GM23338 (cell line): ENCODE measurements around the gene SLC6A18. TPM values are rescaled to one million over a fixed set of nuclear protein-coding genes. Genes with fewer than 3 reads are reported as not detected.

Experiments
- ATAC-seq: fragments of 200-7000 bp; cut with Tn5 transposase; 3 replicates; pipeline ENCODE4 v1.9.1; 2020
- DNase-seq: peaks from one replicate; pipeline ENCODE4 v3.0.0-alpha.2; 2015; ENCODE audit warnings: low spot score
- H2AFZ ChIP-seq: fragments of 200-600 bp; sonication (generic); 2 replicates; pipeline ENCODE4 v1.8.0; 2016; ENCODE audit warnings: antibody characterized with exemption, mild to moderate bottlenecking, moderate library complexity
- H3F3A ChIP-seq: fragments of 200-600 bp; sonication (generic); replicated peaks from 2 replicates; pipeline ENCODE4 v1.8.0; 2017; ENCODE audit warnings: antibody characterized with exemption, mixed run types, low read depth
- H3K27ac ChIP-seq: fragments of 200-600 bp; sonication (generic); 2 replicates; pipeline ENCODE4 v1.6.1; 2016; ENCODE audit warnings: low read depth
- H3K27me3 ChIP-seq: fragments of 200-600 bp; sonication (generic); 2 replicates; pipeline ENCODE4 v1.8.0; 2016; ENCODE audit warnings: mild to moderate bottlenecking, mixed run types, moderate library complexity; ENCODE audit not compliant: insufficient read depth
- H3K36me3 ChIP-seq: fragments of 200-600 bp; sonication (generic); 2 replicates; pipeline ENCODE4 v1.8.0; 2016; ENCODE audit warnings: mild to moderate bottlenecking; ENCODE audit not compliant: insufficient read depth
- H3K4me1 ChIP-seq: fragments of 200-600 bp; sonication (generic); 2 replicates; pipeline ENCODE4 v1.8.0; 2016; ENCODE audit warnings: mild to moderate bottlenecking, moderate library complexity; ENCODE audit not compliant: insufficient read depth
- H3K4me2 ChIP-seq: fragments of 200-600 bp; sonication (generic); 2 replicates; pipeline ENCODE4 v1.7.1; 2017; ENCODE audit warnings: mixed run types
- H3K4me3 ChIP-seq: fragments of 200-600 bp; sonication (generic); 2 replicates; pipeline ENCODE4 v1.6.1; 2016; ENCODE audit warnings: mixed run types
- H3K79me2 ChIP-seq: fragments of 200-600 bp; sonication (generic); replicated peaks from 2 replicates; pipeline ENCODE4 v1.8.0; 2017; ENCODE audit warnings: mild to moderate bottlenecking; ENCODE audit not compliant: insufficient read depth
- H3K9me2 ChIP-seq: fragments of 200-600 bp; sonication (generic); 2 replicates; pipeline ENCODE4 v1.8.0; 2017; ENCODE audit not compliant: insufficient read depth
- H4K20me1 ChIP-seq: fragments of 200-600 bp; sonication (generic); replicated peaks from 2 replicates; pipeline ENCODE4 v1.8.0; 2017; ENCODE audit warnings: mild to moderate bottlenecking; ENCODE audit not compliant: insufficient read depth
- H3K27ac Mint-ChIP-seq: 2 replicates; pipeline ENCODE4 v1.8.0; 2020; ENCODE audit warnings: inconsistent platforms, mild to moderate bottlenecking, moderate library complexity, mixed read lengths
- H3K27me3 Mint-ChIP-seq: 3 replicates; pipeline ENCODE4 v1.8.0; 2022; ENCODE audit warnings: low read depth, mild to moderate bottlenecking, moderate library complexity, mixed read lengths, inconsistent platforms; ENCODE audit not compliant: insufficient read depth, poor library complexity
- H3K36me3 Mint-ChIP-seq: 3 replicates; pipeline ENCODE4 v1.8.0; 2021; ENCODE audit warnings: low read depth, mild to moderate bottlenecking, inconsistent platforms, moderate library complexity, mixed read lengths
- H3K4me1 Mint-ChIP-seq: 3 replicates; pipeline ENCODE4 v1.8.0; 2020; ENCODE audit warnings: mild to moderate bottlenecking, inconsistent platforms, mixed read lengths
- H3K4me3 Mint-ChIP-seq: 3 replicates; pipeline ENCODE4 v1.8.0; 2021; ENCODE audit warnings: moderate library complexity, mild to moderate bottlenecking, inconsistent platforms, mixed read lengths
- H3K9me3 Mint-ChIP-seq: 3 replicates; pipeline ENCODE4 v1.8.0; 2020; ENCODE audit warnings: moderate library complexity, mild to moderate bottlenecking, inconsistent platforms, mixed read lengths
- CREB1 ChIP-seq: fragments of 250-450 bp; sonication (Bioruptor Pico); IDR thresholded peaks from 2 replicates; pipeline ENCODE4 v1.5.0; 2020; ENCODE audit warnings: low read depth, mild to moderate bottlenecking, moderate library complexity
- EZH2 ChIP-seq: fragments of 200-600 bp; sonication (generic); IDR thresholded peaks from one replicate; pipeline ENCODE4 v1.8.0; 2017; ENCODE audit warnings: antibody characterized with exemption, mild to moderate bottlenecking, low read depth; ENCODE audit not compliant: unreplicated experiment
- EZH2phosphoT487 ChIP-seq: fragments of 200-600 bp; sonication (generic); IDR thresholded peaks from one replicate; pipeline ENCODE4 v1.8.1; 2018; ENCODE audit warnings: antibody characterized with exemption; ENCODE audit not compliant: unreplicated experiment
- JUNB ChIP-seq: IDR thresholded peaks from one replicate; pipeline ENCODE4 v1.6.1; 2016; ENCODE audit warnings: antibody characterized with exemption; ENCODE audit not compliant: unreplicated experiment
- POLR2AphosphoS5 ChIP-seq: IDR thresholded peaks from 2 replicates; pipeline ENCODE4 v1.6.1; 2016; ENCODE audit warnings: antibody characterized with exemption, low read depth
- STAT1 ChIP-seq: IDR thresholded peaks from one replicate; pipeline ENCODE4 v1.6.1; 2016; ENCODE audit warnings: antibody characterized with exemption; ENCODE audit not compliant: unreplicated experiment
- ZNF114 ChIP-seq: fragments of 250-450 bp; sonication (Bioruptor Pico); IDR thresholded peaks from 2 replicates; pipeline ENCODE4 v1.5.0; 2020; ENCODE audit warnings: mild to moderate bottlenecking, moderate library complexity
- ZNF331 ChIP-seq: fragments of 250-450 bp; sonication (Bioruptor Pico); IDR thresholded peaks from 2 replicates; pipeline ENCODE4 v1.5.0; 2020; ENCODE audit warnings: low read depth, mild to moderate bottlenecking, moderate library complexity
- polyA plus RNA-seq: library from polyadenylated mRNA; unstranded; fragments of >200 nt; fragmentation: Nextera tagmentation; extraction: Ambion mirVana; gene quantifications from 2 replicates; pipeline ENCODE4 v1.2.1, GENCODE V29; 2016
- total RNA-seq: library from RNA; depleted of rRNA; stranded (reverse); fragments of >200 nt; shearing (Covaris generic); gene quantifications from 2 replicates; pipeline ENCODE4 v1.2.3, GENCODE V29; 2014
- TF ChIP-seq, protein P1 (sequence below), 2 experiments: fragments of 200-600 bp in 1 of 2; sonication (generic) in 1 of 2; conservative IDR thresholded peaks; 2 replicates each; pipeline versions ENCODE4 v1.5.1 to v1.6.1; 2016 to 2017; ENCODE audit warnings: antibody characterized with exemption in 2 of 2, low read depth in 2 of 2, mild to moderate bottlenecking in 2 of 2, moderate library complexity in 1 of 2
- TF ChIP-seq, protein P2 (sequence below): IDR thresholded peaks from one replicate; pipeline ENCODE4 v1.6.1; 2018; ENCODE audit warnings: antibody characterized with exemption; ENCODE audit not compliant: unreplicated experiment
- TF ChIP-seq, protein P3 (sequence below): fragments of 250-450 bp; sonication (Bioruptor Pico); IDR thresholded peaks from 2 replicates; pipeline ENCODE4 v1.5.0; 2020; ENCODE audit warnings: mild to moderate bottlenecking, moderate library complexity
- TF ChIP-seq, protein P4 (sequence below): IDR thresholded peaks from 2 replicates; pipeline ENCODE4 v1.6.1; 2016; ENCODE audit warnings: antibody characterized with exemption

SLC6A18 gene
- total and polyA plus RNA-seq, 2 experiments from 2014 or later = not detected

DNA sequence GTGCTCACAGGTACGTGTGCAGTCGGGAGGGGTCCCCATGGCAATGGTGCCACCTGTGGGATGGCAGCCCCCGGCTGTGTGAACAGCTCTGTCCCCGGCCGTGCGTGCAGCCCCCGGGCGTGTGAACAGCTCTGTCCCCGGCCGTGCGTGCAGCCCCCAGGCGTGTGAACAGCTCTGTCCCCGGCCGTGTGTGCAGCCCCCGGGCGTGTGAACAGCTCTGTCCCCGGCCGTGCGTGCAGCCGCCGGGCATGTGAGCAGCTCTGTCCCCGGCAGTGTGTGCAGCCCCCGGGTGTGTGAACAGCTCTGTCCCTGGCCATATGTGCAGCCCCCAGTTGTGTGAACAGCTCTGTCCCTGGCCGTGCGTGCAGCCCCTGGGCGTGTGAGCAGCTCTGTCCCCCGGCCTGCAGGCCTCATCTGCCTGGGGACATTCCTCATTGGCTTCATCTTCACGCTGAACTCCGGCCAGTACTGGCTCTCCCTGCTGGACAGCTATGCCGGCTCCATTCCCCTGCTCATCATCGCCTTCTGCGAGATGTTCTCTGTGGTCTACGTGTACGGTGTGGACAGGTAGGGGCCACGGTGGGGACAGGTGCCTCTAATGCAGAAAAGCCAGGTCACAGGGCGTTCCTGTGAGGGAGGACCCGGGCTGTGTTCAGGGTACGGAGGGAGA lies 5.9 kb upstream of the SLC6A18 start:
- H3K4me1 ChIP-seq = no peaks in the 10 kb centered on the region
- no peak overlapping the region for H3K27ac Mint-ChIP-seq
- no peak overlapping the region for H2AFZ ChIP-seq
- H3F3A ChIP-seq = peaks cover 10% of the 10 kb centered on the region
- no peaks in the 10 kb centered on the region for H3K79me2 ChIP-seq
- H3K4me3 Mint-ChIP-seq = no peak overlapping the region
- no peak for DNase-seq
- peaks cover 4% of the 10 kb centered on the region; the same call in 1 of the 2 replicates for H3K9me2 ChIP-seq
- H3K36me3 Mint-ChIP-seq = no peaks in the 10 kb centered on the region
- H3K4me3 ChIP-seq = no peak overlapping the region
- H4K20me1 ChIP-seq = no peaks in the 10 kb centered on the region
- H3K4me1 Mint-ChIP-seq = no peaks in the 10 kb centered on the region; the same call in 2 of the 3 replicates
- ATAC-seq = no peak
- TF ChIP-seq, protein P1, sequence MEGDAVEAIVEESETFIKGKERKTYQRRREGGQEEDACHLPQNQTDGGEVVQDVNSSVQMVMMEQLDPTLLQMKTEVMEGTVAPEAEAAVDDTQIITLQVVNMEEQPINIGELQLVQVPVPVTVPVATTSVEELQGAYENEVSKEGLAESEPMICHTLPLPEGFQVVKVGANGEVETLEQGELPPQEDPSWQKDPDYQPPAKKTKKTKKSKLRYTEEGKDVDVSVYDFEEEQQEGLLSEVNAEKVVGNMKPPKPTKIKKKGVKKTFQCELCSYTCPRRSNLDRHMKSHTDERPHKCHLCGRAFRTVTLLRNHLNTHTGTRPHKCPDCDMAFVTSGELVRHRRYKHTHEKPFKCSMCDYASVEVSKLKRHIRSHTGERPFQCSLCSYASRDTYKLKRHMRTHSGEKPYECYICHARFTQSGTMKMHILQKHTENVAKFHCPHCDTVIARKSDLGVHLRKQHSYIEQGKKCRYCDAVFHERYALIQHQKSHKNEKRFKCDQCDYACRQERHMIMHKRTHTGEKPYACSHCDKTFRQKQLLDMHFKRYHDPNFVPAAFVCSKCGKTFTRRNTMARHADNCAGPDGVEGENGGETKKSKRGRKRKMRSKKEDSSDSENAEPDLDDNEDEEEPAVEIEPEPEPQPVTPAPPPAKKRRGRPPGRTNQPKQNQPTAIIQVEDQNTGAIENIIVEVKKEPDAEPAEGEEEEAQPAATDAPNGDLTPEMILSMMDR (conservative IDR thresholded peaks at IDR 0.05; ENCODE audit: low read depth in 2 of 2) = no peak
- TF ChIP-seq, protein P2, sequence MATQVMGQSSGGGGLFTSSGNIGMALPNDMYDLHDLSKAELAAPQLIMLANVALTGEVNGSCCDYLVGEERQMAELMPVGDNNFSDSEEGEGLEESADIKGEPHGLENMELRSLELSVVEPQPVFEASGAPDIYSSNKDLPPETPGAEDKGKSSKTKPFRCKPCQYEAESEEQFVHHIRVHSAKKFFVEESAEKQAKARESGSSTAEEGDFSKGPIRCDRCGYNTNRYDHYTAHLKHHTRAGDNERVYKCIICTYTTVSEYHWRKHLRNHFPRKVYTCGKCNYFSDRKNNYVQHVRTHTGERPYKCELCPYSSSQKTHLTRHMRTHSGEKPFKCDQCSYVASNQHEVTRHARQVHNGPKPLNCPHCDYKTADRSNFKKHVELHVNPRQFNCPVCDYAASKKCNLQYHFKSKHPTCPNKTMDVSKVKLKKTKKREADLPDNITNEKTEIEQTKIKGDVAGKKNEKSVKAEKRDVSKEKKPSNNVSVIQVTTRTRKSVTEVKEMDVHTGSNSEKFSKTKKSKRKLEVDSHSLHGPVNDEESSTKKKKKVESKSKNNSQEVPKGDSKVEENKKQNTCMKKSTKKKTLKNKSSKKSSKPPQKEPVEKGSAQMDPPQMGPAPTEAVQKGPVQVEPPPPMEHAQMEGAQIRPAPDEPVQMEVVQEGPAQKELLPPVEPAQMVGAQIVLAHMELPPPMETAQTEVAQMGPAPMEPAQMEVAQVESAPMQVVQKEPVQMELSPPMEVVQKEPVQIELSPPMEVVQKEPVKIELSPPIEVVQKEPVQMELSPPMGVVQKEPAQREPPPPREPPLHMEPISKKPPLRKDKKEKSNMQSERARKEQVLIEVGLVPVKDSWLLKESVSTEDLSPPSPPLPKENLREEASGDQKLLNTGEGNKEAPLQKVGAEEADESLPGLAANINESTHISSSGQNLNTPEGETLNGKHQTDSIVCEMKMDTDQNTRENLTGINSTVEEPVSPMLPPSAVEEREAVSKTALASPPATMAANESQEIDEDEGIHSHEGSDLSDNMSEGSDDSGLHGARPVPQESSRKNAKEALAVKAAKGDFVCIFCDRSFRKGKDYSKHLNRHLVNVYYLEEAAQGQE = no peak
- TF ChIP-seq EZH2 = no peak
- no peak for TF ChIP-seq ZNF331 (CRISPR knock-in tag)
- no peak for TF ChIP-seq EZH2phosphoT487
- no peak for TF ChIP-seq JUNB
- TF ChIP-seq, protein P3, sequence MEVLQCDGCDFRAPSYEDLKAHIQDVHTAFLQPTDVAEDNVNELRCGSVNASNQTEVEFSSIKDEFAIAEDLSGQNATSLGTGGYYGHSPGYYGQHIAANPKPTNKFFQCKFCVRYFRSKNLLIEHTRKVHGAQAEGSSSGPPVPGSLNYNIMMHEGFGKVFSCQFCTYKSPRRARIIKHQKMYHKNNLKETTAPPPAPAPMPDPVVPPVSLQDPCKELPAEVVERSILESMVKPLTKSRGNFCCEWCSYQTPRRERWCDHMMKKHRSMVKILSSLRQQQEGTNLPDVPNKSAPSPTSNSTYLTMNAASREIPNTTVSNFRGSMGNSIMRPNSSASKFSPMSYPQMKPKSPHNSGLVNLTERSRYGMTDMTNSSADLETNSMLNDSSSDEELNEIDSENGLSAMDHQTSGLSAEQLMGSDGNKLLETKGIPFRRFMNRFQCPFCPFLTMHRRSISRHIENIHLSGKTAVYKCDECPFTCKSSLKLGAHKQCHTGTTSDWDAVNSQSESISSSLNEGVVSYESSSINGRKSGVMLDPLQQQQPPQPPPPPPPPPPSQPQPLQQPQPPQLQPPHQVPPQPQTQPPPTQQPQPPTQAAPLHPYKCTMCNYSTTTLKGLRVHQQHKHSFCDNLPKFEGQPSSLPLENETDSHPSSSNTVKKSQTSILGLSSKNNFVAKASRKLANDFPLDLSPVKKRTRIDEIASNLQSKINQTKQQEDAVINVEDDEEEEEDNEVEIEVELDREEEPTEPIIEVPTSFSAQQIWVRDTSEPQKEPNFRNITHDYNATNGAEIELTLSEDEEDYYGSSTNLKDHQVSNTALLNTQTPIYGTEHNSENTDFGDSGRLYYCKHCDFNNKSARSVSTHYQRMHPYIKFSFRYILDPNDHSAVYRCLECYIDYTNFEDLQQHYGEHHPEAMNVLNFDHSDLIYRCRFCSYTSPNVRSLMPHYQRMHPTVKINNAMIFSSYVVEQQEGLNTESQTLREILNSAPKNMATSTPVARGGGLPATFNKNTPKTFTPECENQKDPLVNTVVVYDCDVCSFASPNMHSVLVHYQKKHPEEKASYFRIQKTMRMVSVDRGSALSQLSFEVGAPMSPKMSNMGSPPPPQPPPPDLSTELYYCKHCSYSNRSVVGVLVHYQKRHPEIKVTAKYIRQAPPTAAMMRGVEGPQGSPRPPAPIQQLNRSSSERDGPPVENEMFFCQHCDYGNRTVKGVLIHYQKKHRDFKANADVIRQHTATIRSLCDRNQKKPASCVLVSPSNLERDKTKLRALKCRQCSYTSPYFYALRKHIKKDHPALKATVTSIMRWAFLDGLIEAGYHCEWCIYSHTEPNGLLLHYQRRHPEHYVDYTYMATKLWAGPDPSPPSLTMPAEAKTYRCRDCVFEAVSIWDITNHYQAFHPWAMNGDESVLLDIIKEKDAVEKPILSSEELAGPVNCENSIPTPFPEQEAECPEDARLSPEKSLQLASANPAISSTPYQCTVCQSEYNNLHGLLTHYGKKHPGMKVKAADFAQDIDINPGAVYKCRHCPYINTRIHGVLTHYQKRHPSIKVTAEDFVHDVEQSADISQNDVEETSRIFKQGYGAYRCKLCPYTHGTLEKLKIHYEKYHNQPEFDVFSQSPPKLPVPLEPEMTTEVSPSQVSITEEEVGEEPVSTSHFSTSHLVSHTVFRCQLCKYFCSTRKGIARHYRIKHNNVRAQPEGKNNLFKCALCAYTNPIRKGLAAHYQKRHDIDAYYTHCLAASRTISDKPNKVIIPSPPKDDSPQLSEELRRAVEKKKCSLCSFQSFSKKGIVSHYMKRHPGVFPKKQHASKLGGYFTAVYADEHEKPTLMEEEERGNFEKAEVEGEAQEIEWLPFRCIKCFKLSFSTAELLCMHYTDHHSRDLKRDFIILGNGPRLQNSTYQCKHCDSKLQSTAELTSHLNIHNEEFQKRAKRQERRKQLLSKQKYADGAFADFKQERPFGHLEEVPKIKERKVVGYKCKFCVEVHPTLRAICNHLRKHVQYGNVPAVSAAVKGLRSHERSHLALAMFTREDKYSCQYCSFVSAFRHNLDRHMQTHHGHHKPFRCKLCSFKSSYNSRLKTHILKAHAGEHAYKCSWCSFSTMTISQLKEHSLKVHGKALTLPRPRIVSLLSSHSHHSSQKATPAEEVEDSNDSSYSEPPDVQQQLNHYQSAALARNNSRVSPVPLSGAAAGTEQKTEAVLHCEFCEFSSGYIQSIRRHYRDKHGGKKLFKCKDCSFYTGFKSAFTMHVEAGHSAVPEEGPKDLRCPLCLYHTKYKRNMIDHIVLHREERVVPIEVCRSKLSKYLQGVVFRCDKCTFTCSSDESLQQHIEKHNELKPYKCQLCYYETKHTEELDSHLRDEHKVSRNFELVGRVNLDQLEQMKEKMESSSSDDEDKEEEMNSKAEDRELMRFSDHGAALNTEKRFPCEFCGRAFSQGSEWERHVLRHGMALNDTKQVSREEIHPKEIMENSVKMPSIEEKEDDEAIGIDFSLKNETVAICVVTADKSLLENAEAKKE (CRISPR knock-in tag) = no peak
- no peak for TF ChIP-seq POLR2AphosphoS5
- TF ChIP-seq ZNF114 = no peak
- TF ChIP-seq CREB1 (CRISPR knock-in tag) = no peak
- no peak for TF ChIP-seq STAT1
- TF ChIP-seq, protein P4, sequence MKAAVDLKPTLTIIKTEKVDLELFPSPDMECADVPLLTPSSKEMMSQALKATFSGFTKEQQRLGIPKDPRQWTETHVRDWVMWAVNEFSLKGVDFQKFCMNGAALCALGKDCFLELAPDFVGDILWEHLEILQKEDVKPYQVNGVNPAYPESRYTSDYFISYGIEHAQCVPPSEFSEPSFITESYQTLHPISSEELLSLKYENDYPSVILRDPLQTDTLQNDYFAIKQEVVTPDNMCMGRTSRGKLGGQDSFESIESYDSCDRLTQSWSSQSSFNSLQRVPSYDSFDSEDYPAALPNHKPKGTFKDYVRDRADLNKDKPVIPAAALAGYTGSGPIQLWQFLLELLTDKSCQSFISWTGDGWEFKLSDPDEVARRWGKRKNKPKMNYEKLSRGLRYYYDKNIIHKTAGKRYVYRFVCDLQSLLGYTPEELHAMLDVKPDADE = no peak
- H3K9me3 Mint-ChIP-seq = peaks cover 3% of the 10 kb centered on the region; the same call in 2 of the 3 replicates
- no peak overlapping the region for H3K4me2 ChIP-seq
- no peaks in the 10 kb centered on the region for H3K27me3 ChIP-seq
- no peak overlapping the region for H3K27ac ChIP-seq
- H3K36me3 ChIP-seq = no peaks in the 10 kb centered on the region
- peaks cover 3% of the 10 kb centered on the region for H3K27me3 Mint-ChIP-seq
